Anterior cingulate cortex (tissue), 58 donors: ENCODE data around the gene LCOR.
A peak's percentile ranks its signal among the peaks of the same experiment; 100 is the strongest.

Experiments
- DNase-seq, 58 donors: peaks; one replicate each; lab custom pipeline; 2025; lab: John Stamatoyannopoulos, UW

LCOR gene

DNA sequence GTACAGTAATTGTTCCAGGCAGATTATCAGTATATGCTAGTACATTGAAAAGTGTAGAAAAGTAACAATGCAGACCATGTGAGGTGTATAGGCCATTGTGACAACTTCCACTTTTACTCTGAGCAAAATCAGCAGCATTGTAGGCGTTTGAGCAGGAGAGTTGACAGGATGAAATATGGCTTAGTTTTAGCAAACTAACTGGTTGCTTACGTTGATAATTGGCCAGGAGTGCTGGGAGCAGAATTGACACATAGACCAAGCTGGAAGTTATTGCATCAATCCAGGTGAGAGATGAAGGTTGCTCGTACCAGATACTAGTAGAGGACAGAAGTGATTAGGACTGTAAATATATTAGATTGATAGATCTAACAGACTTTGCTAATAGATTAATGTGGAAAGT is 46.0 kb downstream of the LCOR start:
- DNase-seq: no peak

GRCh38 chr10:96880575-96880974 is 48.5 kb downstream of the LCOR start:
- DNase-seq: no peak

DNA sequence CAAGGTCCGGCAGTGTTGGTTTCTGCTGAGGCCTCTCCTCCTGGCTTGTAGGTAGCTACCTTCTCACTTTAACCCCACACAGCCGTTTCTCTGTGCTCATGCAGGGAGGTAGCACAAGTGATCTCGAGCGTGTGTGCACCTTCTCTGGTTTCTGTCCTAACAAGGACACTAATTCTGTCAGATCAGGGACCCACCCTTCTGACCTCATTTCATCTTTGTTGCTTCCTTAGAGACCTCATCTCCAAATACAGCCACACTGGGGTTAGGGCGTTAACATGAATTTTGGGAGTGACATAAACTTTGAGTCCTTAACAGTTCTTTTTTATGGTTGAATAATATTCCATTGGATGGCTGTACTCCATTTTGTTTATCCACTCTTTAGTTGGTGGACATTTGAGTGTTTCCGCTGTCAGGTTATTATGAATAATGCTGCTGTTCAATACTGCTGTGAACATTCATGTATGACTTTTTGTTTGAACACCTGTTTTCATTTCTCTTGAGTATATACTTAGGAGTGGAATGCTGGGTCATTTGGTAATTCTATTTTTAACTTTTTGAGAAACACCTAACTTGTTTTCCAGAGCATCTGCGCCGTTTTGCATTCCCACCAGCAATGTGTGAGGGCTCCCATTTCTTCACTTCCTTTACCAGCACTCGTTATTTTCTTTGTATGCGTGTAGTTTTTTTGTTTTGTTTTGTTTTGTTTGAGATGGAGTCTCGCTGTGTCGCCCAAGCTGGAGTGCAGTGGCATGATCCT is 57.5 kb downstream of the LCOR start:
- DNase-seq: no peak

- no peak for DNase-seq
Observed at GRCh38 chr10:96890172-96890513, 58.0 kb downstream of the LCOR start.

- DNase-seq: no peak
Observed at GRCh38 chr10:96890580-96890979, 58.5 kb downstream of the LCOR start.

DNA sequence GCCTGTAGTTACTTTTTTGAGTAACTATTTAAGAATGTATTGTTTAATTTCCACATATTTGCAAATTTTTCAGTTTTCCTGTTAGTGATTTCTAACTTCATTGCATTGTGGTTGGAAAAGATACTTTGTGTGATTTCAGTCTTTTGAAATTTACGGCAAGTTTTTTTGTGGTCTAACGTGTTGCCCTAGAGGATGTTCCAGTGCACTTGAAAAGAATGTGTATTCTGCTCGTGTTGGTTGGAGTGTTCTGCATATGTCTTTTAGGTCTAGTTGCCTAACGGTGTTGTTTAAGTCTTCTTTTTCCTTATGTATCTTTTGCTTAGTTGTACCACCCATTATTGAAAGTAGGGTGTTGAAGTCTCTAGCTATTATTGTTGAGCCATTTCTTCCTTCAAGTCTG is 59.7 kb downstream of the LCOR start:
- DNase-seq: no peak

- no peak for DNase-seq
Observed at GRCh38 chr10:96895662-96896424, 63.7 kb downstream of the LCOR start.

GRCh38 chr10:96896884-96897589 is 64.9 kb downstream of the LCOR start:
- no peak for DNase-seq

GRCh38 chr10:96902117-96902516 is 70.0 kb downstream of the LCOR start:
- DNase-seq: no peak

DNA sequence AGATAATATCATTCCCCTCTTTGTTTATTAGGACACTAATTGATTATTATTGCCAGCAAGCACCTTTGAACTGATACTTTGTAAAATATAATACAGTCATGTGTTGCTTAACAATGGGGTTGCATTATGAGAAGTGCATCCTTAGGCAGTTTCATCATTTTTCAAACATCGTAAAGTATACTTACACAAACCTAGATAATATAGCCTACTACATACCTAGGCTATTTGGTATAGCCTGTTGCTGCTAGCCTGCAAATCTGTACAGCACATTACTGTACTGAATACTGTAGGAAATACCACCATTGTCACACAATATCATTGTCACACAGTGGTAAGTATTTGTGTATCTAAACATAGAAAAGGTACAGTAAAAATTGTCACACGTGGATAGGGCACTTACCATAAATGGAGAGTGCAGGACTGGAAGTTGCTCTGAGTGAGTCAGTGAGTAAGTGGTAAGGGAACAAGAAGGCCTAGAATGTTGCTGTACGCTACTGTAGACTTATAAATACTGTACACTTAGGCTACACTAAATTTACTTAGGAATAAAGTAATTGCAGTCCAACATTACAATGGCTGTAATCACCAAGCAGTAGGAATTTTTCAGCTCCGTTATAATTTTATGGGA is 70.7 kb downstream of the LCOR start:
- no peak for DNase-seq

GRCh38 chr10:96904648-96905047 is 72.5 kb downstream of the LCOR start:
- no peak for DNase-seq

- no peak for DNase-seq
Observed at GRCh38 chr10:96906864-96907263, 74.8 kb downstream of the LCOR start.

DNA sequence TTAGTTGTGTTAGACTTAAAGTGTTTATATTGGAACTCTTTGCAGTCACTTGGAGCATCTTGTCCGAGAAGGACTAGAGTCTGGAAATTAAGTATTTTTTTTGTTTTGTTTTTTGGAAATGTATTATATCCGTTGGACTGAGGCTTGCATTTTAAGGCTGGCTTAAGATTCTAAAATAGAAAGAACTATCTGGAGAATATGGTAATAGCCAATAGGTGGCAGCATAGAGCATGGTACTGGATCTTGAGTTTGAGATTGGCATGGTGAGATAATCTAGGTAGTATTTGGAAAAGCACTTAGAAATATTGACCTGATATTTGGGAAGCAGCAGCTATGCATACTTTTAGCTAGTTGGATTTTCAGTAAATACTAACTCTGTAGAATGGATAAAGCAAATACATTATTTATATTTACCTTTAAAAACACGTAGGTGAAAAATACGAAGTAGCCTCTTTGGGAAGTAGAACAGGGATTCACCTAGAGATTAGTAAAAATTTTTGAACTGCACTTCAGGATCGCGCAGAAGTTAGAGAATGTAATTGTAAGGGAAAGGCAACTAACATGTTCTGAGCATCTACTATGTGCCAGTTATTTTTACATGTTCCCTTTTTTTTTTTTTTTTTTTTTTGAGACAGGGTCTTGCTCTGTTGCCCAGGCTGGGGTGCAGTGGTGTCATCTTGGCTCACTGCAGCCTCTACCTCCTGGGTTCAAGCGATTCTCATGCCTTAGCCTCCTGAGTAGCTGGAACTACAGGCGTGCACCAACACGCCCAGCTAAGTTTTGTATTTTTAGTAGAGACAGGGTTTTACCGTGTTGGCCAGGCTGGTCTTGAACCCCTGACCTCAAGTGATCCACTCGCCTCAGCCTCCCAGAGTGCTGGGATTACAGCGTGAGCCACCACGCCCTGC is 78.6 kb downstream of the LCOR start:
- DNase-seq: peak in 1 of 58 donors; percentile 4

- no peak for DNase-seq
Observed at GRCh38 chr10:96912405-96912804, 80.3 kb downstream of the LCOR start.

DNA sequence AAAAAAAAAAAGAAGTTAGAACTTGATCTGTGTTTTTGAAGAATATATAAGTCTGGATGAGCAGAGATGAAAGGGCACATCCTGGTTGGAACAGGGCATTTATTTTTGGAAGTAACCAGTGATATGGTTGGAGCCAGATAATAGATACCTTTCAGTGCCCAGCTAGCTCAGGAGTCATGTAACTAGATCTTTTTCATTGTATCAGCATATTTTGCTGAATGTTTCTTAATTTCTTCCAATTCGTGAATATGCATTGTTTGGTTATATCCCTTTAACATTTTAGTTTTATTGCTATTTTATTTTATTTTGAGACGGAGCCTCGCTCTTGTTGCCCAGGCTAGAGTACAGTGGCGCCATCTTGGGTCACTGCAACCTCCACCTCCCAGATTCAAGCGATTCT is 81.8 kb downstream of the LCOR start:
- no peak for DNase-seq

DNA sequence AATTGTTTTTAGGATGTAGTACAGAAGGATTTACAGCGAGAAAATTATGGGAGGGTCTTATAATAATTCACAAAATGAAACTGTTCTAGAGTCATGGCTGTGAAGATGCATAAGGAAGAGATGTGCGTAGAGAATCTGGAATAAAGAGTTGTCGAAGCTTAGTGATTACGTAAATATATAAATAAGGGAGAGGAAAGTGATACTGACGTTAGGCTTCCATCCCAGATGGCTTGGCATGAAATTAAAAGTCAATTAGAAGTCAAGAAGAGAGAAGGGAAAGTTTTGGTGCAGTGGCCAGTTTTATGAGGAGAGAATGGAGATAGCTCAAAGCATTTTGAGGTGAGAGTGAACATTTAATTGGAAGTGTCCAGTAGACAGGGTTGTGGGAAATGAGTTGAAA is 85.5 kb downstream of the LCOR start:
- DNase-seq: no peak

DNA sequence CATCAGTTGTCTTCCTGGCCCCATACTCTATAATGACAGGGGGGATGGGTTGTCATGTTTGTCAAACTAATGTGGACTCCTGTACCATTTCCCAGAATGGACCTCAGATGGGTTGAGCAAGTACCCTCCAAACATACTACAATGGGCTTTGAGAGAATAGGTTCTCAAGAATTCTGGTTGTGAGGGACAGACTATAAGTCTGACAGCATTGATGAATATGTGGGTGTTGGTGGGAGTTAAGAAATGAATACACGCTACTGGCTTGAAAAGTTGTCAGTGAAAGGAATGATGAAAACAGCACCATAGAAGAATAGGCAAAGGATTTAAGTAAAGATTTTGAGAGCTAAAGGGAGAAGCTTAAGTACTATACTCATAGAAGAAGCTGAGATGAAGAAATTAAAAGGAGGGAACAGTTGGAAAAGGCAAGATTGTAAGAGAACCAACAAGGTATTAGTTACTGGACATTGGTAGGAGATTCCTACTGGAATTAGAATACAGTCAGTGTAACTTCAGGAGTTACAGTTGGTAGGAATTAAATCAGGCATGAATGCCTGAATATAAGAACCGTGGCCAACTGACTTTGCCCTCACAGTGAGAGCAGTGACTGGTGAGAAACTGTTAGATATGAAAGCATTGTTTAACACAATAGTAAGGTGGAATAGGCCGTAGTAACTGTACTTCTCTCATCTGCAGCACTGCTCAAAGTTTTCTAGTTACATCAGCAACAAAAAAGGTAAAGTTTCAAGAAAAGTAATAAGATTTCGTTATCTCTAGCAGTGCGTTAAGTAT is 86.3 kb downstream of the LCOR start:
- DNase-seq: no peak

- DNase-seq: no peak
Observed at GRCh38 chr10:96919785-96920430, 87.8 kb downstream of the LCOR start.

GRCh38 chr10:96921655-96922054 is 89.6 kb downstream of the LCOR start:
- DNase-seq: no peak
